HEK293T (cell line): Measurements from ENCODE around the gene PI4KA.

Experiments used
- PKNOX1 ChIP-seq: fragments of 450-650 bp; IDR thresholded peaks from 2 replicates; pipeline ENCODE4 v1.6.1; 2016
- SP1 ChIP-seq: fragments of 450-650 bp; IDR thresholded peaks from 2 replicates; pipeline ENCODE4 v1.6.1; 2017

DNA sequence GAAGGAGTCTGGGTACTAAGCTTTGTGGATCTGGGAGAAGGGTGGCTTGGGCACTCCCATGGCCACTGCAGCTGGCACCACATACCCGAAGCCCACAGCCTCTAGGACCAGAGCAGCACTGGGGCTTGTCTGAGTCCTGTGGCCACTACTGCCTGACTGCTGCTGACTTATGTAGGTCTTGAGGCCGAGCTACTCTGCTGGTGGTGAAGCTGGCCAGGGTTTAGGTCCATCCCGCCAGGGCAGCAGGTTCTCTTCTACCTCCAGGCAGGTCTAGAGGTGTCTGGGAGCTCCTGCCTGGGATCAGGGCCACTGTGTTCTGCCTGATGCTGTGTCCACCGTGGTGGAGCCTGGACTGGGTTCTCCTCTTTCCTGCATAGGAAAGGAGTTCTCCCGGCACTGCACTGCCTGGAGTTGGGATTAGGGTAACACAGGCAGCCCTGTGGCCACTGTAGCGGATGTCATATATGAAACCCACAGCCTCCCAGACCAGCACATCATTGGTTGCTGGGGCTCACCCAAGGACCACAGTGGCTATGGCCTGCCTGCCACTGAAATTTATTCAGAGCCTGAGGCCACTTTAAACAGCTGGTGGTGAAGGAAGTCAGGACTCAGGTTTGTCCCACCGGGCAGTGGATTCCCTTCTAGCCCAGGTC, 194.5 kb downstream of the PI4KA start:
- no peak for TF ChIP-seq SP1
- TF ChIP-seq PKNOX1, result no peak
